Measurements from ENCODE around the gene CYP21A2. TPM values are rescaled to one million over a fixed set of nuclear protein-coding genes. Genes with fewer than 3 reads are reported as not detected.

The CYP21A2 gene
- total RNA-seq, 1 donor from 2014 or later = 0.23 TPM

- no peaks in the 10 kb centered on the region for H3K27me3 Mint-ChIP-seq (ENCODE audit: low read depth)
- peaks cover 9% of the 10 kb centered on the region for H3K4me1 Mint-ChIP-seq
- H3K36me3 Mint-ChIP-seq (ENCODE audit: low read depth) = no peaks in the 10 kb centered on the region
- peak overlapping the region; percentile 62 for H3K27ac Mint-ChIP-seq (ENCODE audit: unreplicated experiment)
- no peak overlapping the region for H3K4me3 Mint-ChIP-seq
- TF ChIP-seq, protein P1, sequence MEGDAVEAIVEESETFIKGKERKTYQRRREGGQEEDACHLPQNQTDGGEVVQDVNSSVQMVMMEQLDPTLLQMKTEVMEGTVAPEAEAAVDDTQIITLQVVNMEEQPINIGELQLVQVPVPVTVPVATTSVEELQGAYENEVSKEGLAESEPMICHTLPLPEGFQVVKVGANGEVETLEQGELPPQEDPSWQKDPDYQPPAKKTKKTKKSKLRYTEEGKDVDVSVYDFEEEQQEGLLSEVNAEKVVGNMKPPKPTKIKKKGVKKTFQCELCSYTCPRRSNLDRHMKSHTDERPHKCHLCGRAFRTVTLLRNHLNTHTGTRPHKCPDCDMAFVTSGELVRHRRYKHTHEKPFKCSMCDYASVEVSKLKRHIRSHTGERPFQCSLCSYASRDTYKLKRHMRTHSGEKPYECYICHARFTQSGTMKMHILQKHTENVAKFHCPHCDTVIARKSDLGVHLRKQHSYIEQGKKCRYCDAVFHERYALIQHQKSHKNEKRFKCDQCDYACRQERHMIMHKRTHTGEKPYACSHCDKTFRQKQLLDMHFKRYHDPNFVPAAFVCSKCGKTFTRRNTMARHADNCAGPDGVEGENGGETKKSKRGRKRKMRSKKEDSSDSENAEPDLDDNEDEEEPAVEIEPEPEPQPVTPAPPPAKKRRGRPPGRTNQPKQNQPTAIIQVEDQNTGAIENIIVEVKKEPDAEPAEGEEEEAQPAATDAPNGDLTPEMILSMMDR (conservative IDR thresholded peaks at IDR 0.05) = no peak
- H3K9me3 Mint-ChIP-seq = no peaks in the 10 kb centered on the region
- DNase-seq (ENCODE audit: low read depth, low spot score) = no peak
These were observed 35.4 kb downstream of the CYP21A2 start for GRCh38 chr6:32073613-32074012.

GRCh38 chr6:32074996-32075532 lies 36.8 kb downstream of the CYP21A2 start:
- no peaks in the 10 kb centered on the region for H3K36me3 Mint-ChIP-seq (ENCODE audit: low read depth)
- peak overlapping the region; percentile 91 for H3K27ac Mint-ChIP-seq (ENCODE audit: unreplicated experiment)
- no peak overlapping the region for H3K4me3 Mint-ChIP-seq
- TF ChIP-seq, protein P1 (conservative IDR thresholded peaks at IDR 0.05) = no peak
- no peaks in the 10 kb centered on the region for H3K27me3 Mint-ChIP-seq (ENCODE audit: low read depth)
- H3K9me3 Mint-ChIP-seq = no peaks in the 10 kb centered on the region
- DNase-seq (ENCODE audit: low read depth, low spot score) = no peak
- peaks cover 9% of the 10 kb centered on the region for H3K4me1 Mint-ChIP-seq

GRCh38 chr6:32075781-32076180 lies 37.6 kb downstream of the CYP21A2 start:
- Mint-ChIP-seq H3K4me1 (peaks cover 14% of the 10 kb centered on the region), H3K9me3 (no peaks in the 10 kb centered on the region), H3K4me3 (no peak overlapping the region), H3K27ac (ENCODE audit: unreplicated experiment) (no peak overlapping the region), H3K36me3 (ENCODE audit: low read depth) (no peaks in the 10 kb centered on the region), H3K27me3 (ENCODE audit: low read depth) (no peaks in the 10 kb centered on the region)
- DNase-seq (ENCODE audit: low read depth, low spot score) = no peak
- TF ChIP-seq, protein P1 (conservative IDR thresholded peaks at IDR 0.05) = no peak

DNA sequence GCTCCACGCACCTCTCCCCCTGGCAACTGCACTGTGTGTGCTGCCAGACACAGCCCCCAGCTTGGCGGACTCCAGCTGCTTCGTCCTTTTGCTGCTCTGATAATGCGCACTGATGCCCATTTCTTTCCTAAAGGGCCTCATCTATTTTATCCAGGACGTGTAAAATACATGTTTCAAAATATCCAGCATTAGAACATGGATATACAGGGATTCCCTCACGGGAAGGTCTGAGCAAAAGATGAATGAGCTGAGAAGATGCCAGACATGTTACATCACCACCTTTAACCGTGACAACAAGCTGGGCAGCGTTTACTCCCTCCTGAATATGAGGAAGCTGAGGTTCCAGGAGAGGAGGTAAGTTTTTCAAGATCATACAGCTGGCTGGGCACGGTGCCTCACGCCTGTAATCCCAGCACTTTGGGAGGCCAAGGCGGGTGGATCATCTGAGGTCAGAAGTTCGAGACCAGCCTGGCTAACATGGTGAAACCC lies 38.1 kb downstream of the CYP21A2 start:
- TF ChIP-seq, protein P1 (conservative IDR thresholded peaks at IDR 0.05) = no peak
- Mint-ChIP-seq H3K36me3 (ENCODE audit: low read depth) (no peaks in the 10 kb centered on the region), H3K27ac (ENCODE audit: unreplicated experiment) (no peak overlapping the region), H3K27me3 (ENCODE audit: low read depth) (no peaks in the 10 kb centered on the region), H3K4me3 (no peak overlapping the region), H3K4me1 (peaks cover 20% of the 10 kb centered on the region), H3K9me3 (no peaks in the 10 kb centered on the region)
- no peak for DNase-seq (ENCODE audit: low read depth, low spot score)

DNA sequence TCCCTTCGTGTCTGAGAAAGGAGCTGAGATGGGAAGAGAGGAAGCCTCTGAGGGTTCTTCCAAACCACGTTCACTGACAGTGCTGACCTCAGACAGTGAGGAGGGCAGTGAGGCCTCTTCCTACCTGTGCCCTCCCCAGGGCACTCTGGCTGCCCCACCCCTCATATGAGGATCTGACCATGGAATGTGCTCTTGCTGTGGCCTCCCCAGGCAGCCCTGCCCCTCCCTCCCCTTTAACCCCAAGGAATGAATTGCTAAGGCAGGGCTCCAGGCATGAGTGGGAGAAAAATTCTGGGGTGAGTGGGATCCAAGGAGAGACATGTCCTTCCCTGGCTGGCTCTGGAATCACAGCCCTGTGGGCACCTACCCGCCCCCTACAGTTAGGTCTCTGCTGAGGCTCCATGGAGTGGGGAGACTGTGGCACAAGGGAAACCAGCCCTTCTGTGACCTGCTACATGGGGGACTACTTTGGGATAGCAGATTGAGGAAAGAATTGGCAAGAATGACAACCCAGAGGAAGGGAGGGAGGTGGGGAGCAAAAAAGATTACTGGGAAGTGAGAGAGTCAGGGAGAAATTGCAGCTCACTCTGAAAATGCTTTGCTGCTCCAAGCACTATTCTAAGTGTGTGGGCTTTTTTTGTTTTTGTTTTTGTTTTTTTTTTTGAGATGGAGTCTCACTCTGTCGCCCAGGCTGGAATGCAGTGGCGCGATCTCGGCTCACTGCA lies 41.5 kb downstream of the CYP21A2 start:
- no peak for DNase-seq (ENCODE audit: low read depth, low spot score)

More for the DNA sequence above, 41.5 kb downstream of the CYP21A2 start:
- H3K27ac Mint-ChIP-seq (ENCODE audit: unreplicated experiment) = peak overlapping the region; percentile 52
- no peak overlapping the region for H3K4me3 Mint-ChIP-seq
- H3K9me3 Mint-ChIP-seq = no peaks in the 10 kb centered on the region
- no peaks in the 10 kb centered on the region for H3K27me3 Mint-ChIP-seq (ENCODE audit: low read depth)
- no peaks in the 10 kb centered on the region for H3K36me3 Mint-ChIP-seq (ENCODE audit: low read depth)
- TF ChIP-seq, protein P1 (conservative IDR thresholded peaks at IDR 0.05) = no peak
- H3K4me1 Mint-ChIP-seq = peaks cover 36% of the 10 kb centered on the region
